Endothelial cell of umbilical vein (primary cell): ENCODE data around the gene LIPM. TPM values are rescaled to one million over a fixed set of nuclear protein-coding genes. Genes with fewer than 3 reads are reported as not detected.

Experiments used
- BruUV-seq: library from RNA; stranded (reverse); fragments of 400-500 nt; replicated peaks from 2 replicates; lab custom pipeline; 2021; lab: Mats Ljungman, UMichigan
- CTCF ChIA-PET: fragments of 300-600, 350-600 bp; sonication (Branson Sonifier 250); formaldehyde crosslinking; loops from one replicate; lab custom pipeline; 2021; ENCODE audit warnings: antibody characterized with exemption, inconsistent platforms; lab: Charles Lee
- POLR2A ChIA-PET: fragments of 300-600, 350-600 bp; sonication (Branson Sonifier 250); formaldehyde crosslinking; loops from one replicate; lab custom pipeline; 2021; ENCODE audit warnings: antibody characterized with exemption, inconsistent platforms; lab: Charles Lee
- DNase-seq: peaks from one replicate; pipeline ENCODE4 v3.0.0-alpha.2; 2011; ENCODE audit warnings: low read depth, low spot score
- FAIRE-seq: peaks from 2 replicates; lab custom pipeline; 2011; peaks lifted over from hg19 to GRCh38; lab: Jason Lieb, UNC
- H2AFZ ChIP-seq: 2 replicates; pipeline ENCODE4 v1.6.0; 2012; ENCODE audit warnings: low read depth, low read length, control low read depth, inconsistent platforms
- H3K27ac ChIP-seq: 2 replicates; pipeline ENCODE4 v1.5.1; 2011; ENCODE audit warnings: low read depth, mild to moderate bottlenecking, control low read depth, low read length, moderate library complexity; ENCODE audit not compliant: insufficient read depth
- H3K27me3 ChIP-seq, 2 experiments: 2 replicates each; pipeline versions ENCODE4 v1.6.0 to v1.6.1; 2011; ENCODE audit warnings: low read length in 2 of 2, mixed read lengths in 1 of 2; ENCODE audit not compliant: control insufficient read depth in 2 of 2, insufficient read depth in 2 of 2
- H3K36me3 ChIP-seq, 2 experiments: 2 replicates in 1 of 2; 3 replicates in 1 of 2; pipeline ENCODE4 v1.5.1; 2011; ENCODE audit warnings: low read length in 2 of 2, mild to moderate bottlenecking in 1 of 2, moderate library complexity in 1 of 2; ENCODE audit not compliant: control insufficient read depth in 2 of 2, insufficient read depth in 2 of 2; ENCODE audit errors: extremely low read depth in 1 of 2
- H3K4me1 ChIP-seq: 3 replicates; pipeline ENCODE4 v1.5.1; 2011; ENCODE audit warnings: mild to moderate bottlenecking, low read length; ENCODE audit not compliant: control insufficient read depth, insufficient read depth; ENCODE audit errors: extremely low read depth
- H3K4me2 ChIP-seq: 2 replicates; pipeline ENCODE4 v1.6.1; 2011; ENCODE audit warnings: low read length, control low read depth, mixed read lengths; ENCODE audit not compliant: insufficient read depth
- H3K4me3 ChIP-seq, 3 experiments: fragments of 200-600 bp in 1 of 3; sonication (generic), shearing (Covaris generic) in 1 of 3; replicated peaks in 1 of 3; 2 replicates each; pipeline ENCODE4 v1.5.1; 2011 to 2016; ENCODE audit warnings: control low read depth in 3 of 3, low read length in 3 of 3, mild to moderate bottlenecking in 2 of 3, inconsistent platforms in 1 of 3, low read depth in 1 of 3, moderate library complexity in 1 of 3; ENCODE audit not compliant: insufficient read depth in 1 of 3
- H3K79me2 ChIP-seq: 2 replicates; pipeline ENCODE4 v1.6.0; 2012; ENCODE audit warnings: low read length, inconsistent platforms; ENCODE audit not compliant: control insufficient read depth, insufficient read depth
- H3K9ac ChIP-seq: replicated peaks from 2 replicates; pipeline ENCODE3; 2011; ENCODE audit warnings: low read length, control low read depth; ENCODE audit not compliant: insufficient read depth; ENCODE audit errors: extremely low read depth
- H3K9me1 ChIP-seq: replicated peaks from 3 replicates; pipeline ENCODE4 v1.6.0; 2011; ENCODE audit warnings: mild to moderate bottlenecking, low read length; ENCODE audit not compliant: control insufficient read depth, insufficient read depth; ENCODE audit errors: extremely low read depth
- H3K9me3 ChIP-seq: replicated peaks from 2 replicates; pipeline ENCODE4 v1.5.1; 2012; ENCODE audit warnings: low read length, inconsistent platforms; ENCODE audit not compliant: control insufficient read depth, insufficient read depth
- H4K20me1 ChIP-seq: replicated peaks from 2 replicates; pipeline ENCODE3; 2011; ENCODE audit warnings: mild to moderate bottlenecking, low read length; ENCODE audit not compliant: control insufficient read depth, insufficient read depth; ENCODE audit errors: extremely low read depth
- EZH2 ChIP-seq: IDR thresholded peaks from 2 replicates; pipeline ENCODE4 v1.6.1; 2012; ENCODE audit warnings: borderline replicate concordance, low read depth, mild to moderate bottlenecking, moderate library complexity, low read length, inconsistent platforms; ENCODE audit not compliant: severe bottlenecking
- FOS ChIP-seq: IDR thresholded peaks from 2 replicates; pipeline ENCODE4 v1.6.1; 2011; ENCODE audit warnings: mild to moderate bottlenecking, low read length, moderate library complexity, borderline replicate concordance; ENCODE audit not compliant: insufficient read depth
- GATA2 ChIP-seq: IDR thresholded peaks from 2 replicates; pipeline ENCODE4 v1.7.0; 2011; ENCODE audit warnings: low read depth, mild to moderate bottlenecking, moderate library complexity, mixed read lengths, low read length; ENCODE audit not compliant: insufficient read length, insufficient read depth
- JUN ChIP-seq: IDR thresholded peaks from 2 replicates; pipeline ENCODE4 v1.6.1; 2011; ENCODE audit warnings: borderline replicate concordance, low read depth; ENCODE audit not compliant: insufficient read length, insufficient read depth
- MAX ChIP-seq: IDR thresholded peaks from 2 replicates; pipeline ENCODE4 v1.6.1; 2011; ENCODE audit not compliant: insufficient read depth, insufficient read length
- MYC ChIP-seq: IDR thresholded peaks from one replicate; pipeline ENCODE4 v1.6.1; 2011; ENCODE audit warnings: mild to moderate bottlenecking, low read depth, low read length
- POLR2A ChIP-seq: IDR thresholded peaks from 2 replicates; pipeline ENCODE4 v1.6.1; 2012; ENCODE audit warnings: low read depth, mild to moderate bottlenecking, control low read depth, low read length
- POLR2AphosphoS5 ChIP-seq: IDR thresholded peaks from 2 replicates; pipeline ENCODE4 v1.6.1; 2012; ENCODE audit warnings: low read depth, mild to moderate bottlenecking, control low read depth, low read length, moderate library complexity; ENCODE audit not compliant: insufficient read depth
- dilution Hi-C: fragments of 300-500 bp; cut with MboI; formaldehyde crosslinking; loops from one replicate; pipeline ENCODE4 v1.15.0; 2019; ENCODE audit warnings: low sequenced_read_pairs; ENCODE audit not compliant: extremely low pct_ligation_motif_present
- intact Hi-C: fragments of 100-400 bp; cut with micrococcal nuclease; formaldehyde crosslinking; loops from one replicate; pipeline ENCODE4 v1.10.0; 2022
- polyA plus RNA-seq, 4 experiments: library from polyadenylated mRNA; depleted of rRNA in 3 of 4; stranded (reverse) in 3 of 4; unstranded in 1 of 4; fragments of >200 nt; gene quantifications; 2 replicates each; pipeline versions ENCODE4 v1.2.1 to v1.2.3, GENCODE V29; 2011 to 2012; ENCODE audit warnings: missing spikeins in 1 of 4
- total RNA-seq: library from RNA; stranded (reverse); gene quantifications from 2 replicates; pipeline ENCODE4 v1.2.3, GENCODE V29; 2021
- TF ChIP-seq, protein P1 (sequence below), 2 donors: IDR thresholded peaks; 1 replicate in 1 of 2; 2 replicates in 1 of 2; pipeline ENCODE4 v1.5.1; 2011; ENCODE audit warnings: low read length in 2 of 2, mild to moderate bottlenecking in 2 of 2, moderate library complexity in 2 of 2, control low read depth in 1 of 2, inconsistent platforms in 1 of 2, low read depth in 1 of 2; ENCODE audit not compliant: insufficient read depth in 1 of 2; ENCODE audit errors: extremely low read depth in 1 of 2

Gene LIPM
- total and polyA plus RNA-seq, 2 donors (not counting 3 experiments of a cell fraction or from before 2014, with no cell fraction given): not detected

- POLR2A ChIA-PET: no interaction called here
- DNase-seq (no peak), FAIRE-seq (no peak)
- no peak overlapping the region for H3K4me2 ChIP-seq
- intact Hi-C loops (no loop called here), dilution Hi-C loops (no loop called here)
- H3K4me3 ChIP-seq: no peak overlapping the region
- H3K9me1 ChIP-seq: no peaks in the 10 kb centered on the region
- no peaks in the 10 kb centered on the region for H3K9me3 ChIP-seq
- no peaks in the 10 kb centered on the region for H3K36me3 ChIP-seq
- no TSS peak for BruUV-seq
- H3K9ac ChIP-seq: no peak overlapping the region
- H2AFZ ChIP-seq: no peak overlapping the region
- no peak overlapping the region for H3K27ac ChIP-seq
- H3K27me3 ChIP-seq: no peaks in the 10 kb centered on the region
- peaks cover under 1% of the 10 kb centered on the region for H3K4me1 ChIP-seq
- H3K79me2 ChIP-seq: no peaks in the 10 kb centered on the region
- H4K20me1 ChIP-seq: no peaks in the 10 kb centered on the region
- TF ChIP-seq MYC: no peak
- TF ChIP-seq GATA2: no peak
- TF ChIP-seq, protein P1, sequence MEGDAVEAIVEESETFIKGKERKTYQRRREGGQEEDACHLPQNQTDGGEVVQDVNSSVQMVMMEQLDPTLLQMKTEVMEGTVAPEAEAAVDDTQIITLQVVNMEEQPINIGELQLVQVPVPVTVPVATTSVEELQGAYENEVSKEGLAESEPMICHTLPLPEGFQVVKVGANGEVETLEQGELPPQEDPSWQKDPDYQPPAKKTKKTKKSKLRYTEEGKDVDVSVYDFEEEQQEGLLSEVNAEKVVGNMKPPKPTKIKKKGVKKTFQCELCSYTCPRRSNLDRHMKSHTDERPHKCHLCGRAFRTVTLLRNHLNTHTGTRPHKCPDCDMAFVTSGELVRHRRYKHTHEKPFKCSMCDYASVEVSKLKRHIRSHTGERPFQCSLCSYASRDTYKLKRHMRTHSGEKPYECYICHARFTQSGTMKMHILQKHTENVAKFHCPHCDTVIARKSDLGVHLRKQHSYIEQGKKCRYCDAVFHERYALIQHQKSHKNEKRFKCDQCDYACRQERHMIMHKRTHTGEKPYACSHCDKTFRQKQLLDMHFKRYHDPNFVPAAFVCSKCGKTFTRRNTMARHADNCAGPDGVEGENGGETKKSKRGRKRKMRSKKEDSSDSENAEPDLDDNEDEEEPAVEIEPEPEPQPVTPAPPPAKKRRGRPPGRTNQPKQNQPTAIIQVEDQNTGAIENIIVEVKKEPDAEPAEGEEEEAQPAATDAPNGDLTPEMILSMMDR (IDR thresholded peaks at IDR 0.05; ENCODE audit: extremely low read depth in 1 of 2, insufficient read depth in 1 of 2, low read depth in 1 of 2, low read length in 2 of 2): no peak
- TF ChIP-seq MAX: no peak
- TF ChIP-seq EZH2: no peak
- TF ChIP-seq POLR2A: no peak
- TF ChIP-seq FOS: no peak
- no peak for TF ChIP-seq POLR2AphosphoS5
- no peak for TF ChIP-seq JUN
- CTCF ChIA-PET: interaction anchor here (1.4 kb wide), 1 partner anchor 8 kb away, joined by 3 read pairs; no protein-coding TSS in a partner anchor
These were observed 2.1 kb upstream of the LIPM start for GRCh38 chr10:88800152-88801125.
